GM23248 (cell line): ENCODE measurements around the gene CNTRL. TPM values are rescaled to one million over a fixed set of nuclear protein-coding genes. Genes with fewer than 3 reads are reported as not detected.

Experiments
- DNase-seq: peaks from one replicate; pipeline ENCODE4 v3.0.0-alpha.2; 2015
- H2AFZ ChIP-seq: fragments of 200-600 bp; sonication (generic); 2 replicates; pipeline ENCODE4 v1.6.1; 2016; ENCODE audit warnings: antibody characterized with exemption
- H3F3A ChIP-seq: fragments of 200-600 bp; sonication (generic); 2 replicates; pipeline ENCODE4 v1.6.1; 2016; ENCODE audit warnings: mild to moderate bottlenecking, antibody characterized with exemption, mixed run types; ENCODE audit not compliant: insufficient read depth
- H3K27ac ChIP-seq: fragments of 200-600 bp; sonication (generic); 2 replicates; pipeline ENCODE4 v1.5.1; 2016; ENCODE audit warnings: mild to moderate bottlenecking
- H3K27me3 ChIP-seq: fragments of 200-600 bp; sonication (generic); replicated peaks from 2 replicates; pipeline ENCODE4 v1.6.1; 2016; ENCODE audit warnings: mild to moderate bottlenecking; ENCODE audit not compliant: insufficient read depth
- H3K36me3 ChIP-seq: fragments of 200-600 bp; sonication (generic); 2 replicates; pipeline ENCODE4 v1.6.1; 2016; ENCODE audit warnings: low read depth, mild to moderate bottlenecking
- H3K4me1 ChIP-seq: fragments of 200-600 bp; sonication (generic); 2 replicates; pipeline ENCODE4 v1.6.1; 2016; ENCODE audit warnings: mild to moderate bottlenecking; ENCODE audit not compliant: insufficient read depth
- H3K4me2 ChIP-seq: fragments of 200-600 bp; sonication (generic); one replicate; pipeline ENCODE4 v1.6.1; 2016; ENCODE audit warnings: mild to moderate bottlenecking; ENCODE audit not compliant: unreplicated experiment
- H3K4me3 ChIP-seq: fragments of 200-600 bp; sonication (generic); 2 replicates; pipeline ENCODE4 v1.5.1; 2016; ENCODE audit warnings: mild to moderate bottlenecking
- H3K79me2 ChIP-seq: fragments of 200-600 bp; sonication (generic); 2 replicates; pipeline ENCODE4 v1.6.1; 2016; ENCODE audit warnings: mild to moderate bottlenecking; ENCODE audit not compliant: insufficient read depth
- H3K9ac ChIP-seq: fragments of 200-600 bp; sonication (generic); 2 replicates; pipeline ENCODE4 v1.6.1; 2016; ENCODE audit warnings: mild to moderate bottlenecking
- H3K9me2 ChIP-seq: fragments of 200-600 bp; sonication (generic); 2 replicates; pipeline ENCODE4 v1.6.1; 2016; ENCODE audit warnings: mixed run types, mild to moderate bottlenecking, moderate library complexity; ENCODE audit not compliant: insufficient read depth
- H3K9me3 ChIP-seq: fragments of 200-600 bp; sonication (generic); one replicate; pipeline ENCODE4 v1.6.1; 2017; ENCODE audit warnings: low read depth
- H4K20me1 ChIP-seq: fragments of 200-600 bp; sonication (generic); 2 replicates; pipeline ENCODE4 v1.6.0; 2016; ENCODE audit not compliant: insufficient read depth
- EZH2 ChIP-seq: fragments of 200-600 bp; sonication (generic); IDR thresholded peaks from 2 replicates; pipeline ENCODE4 v1.6.1; 2018; ENCODE audit warnings: antibody characterized with exemption, mild to moderate bottlenecking; ENCODE audit not compliant: insufficient read depth, poor library complexity, severe bottlenecking
- EZH2phosphoT487 ChIP-seq: fragments of 200-600 bp; sonication (generic); IDR thresholded peaks from 2 replicates; pipeline ENCODE4 v1.6.1; 2018; ENCODE audit warnings: antibody characterized with exemption, moderate library complexity, mild to moderate bottlenecking, low read depth; ENCODE audit not compliant: insufficient read depth
- WGBS, 2 experiments: methylation state at CpG; one replicate each; pipeline ENCODE4 v1.1.6; 2015 to 2017; ENCODE audit warnings: low lambda C conversion rate in 2 of 2, low coverage in 1 of 2; ENCODE audit errors: missing lambda C conversion rate in 2 of 2; 5-methylcytosine and 5-hydroxymethylcytosine counted together
- in situ Hi-C: fragments of 300-500 bp; cut with MboI; formaldehyde crosslinking; loops from 2 replicates; pipeline ENCODE4 v1.15.0; 2020
- polyA plus RNA-seq: library from polyadenylated mRNA; unstranded; fragments of >200 nt; fragmentation: Nextera tagmentation; extraction: Ambion mirVana; gene quantifications from 2 replicates; pipeline ENCODE4 v1.2.1, GENCODE V29; 2016
- total RNA-seq: library from RNA; depleted of rRNA; stranded (reverse); fragments of >200 nt; shearing (Covaris generic); gene quantifications from 2 replicates; pipeline ENCODE4 v1.2.3, GENCODE V29; 2014

Gene CNTRL
- total and polyA plus RNA-seq, 2 experiments from 2014 or later, result 4.4 to 6.3 TPM

DNA sequence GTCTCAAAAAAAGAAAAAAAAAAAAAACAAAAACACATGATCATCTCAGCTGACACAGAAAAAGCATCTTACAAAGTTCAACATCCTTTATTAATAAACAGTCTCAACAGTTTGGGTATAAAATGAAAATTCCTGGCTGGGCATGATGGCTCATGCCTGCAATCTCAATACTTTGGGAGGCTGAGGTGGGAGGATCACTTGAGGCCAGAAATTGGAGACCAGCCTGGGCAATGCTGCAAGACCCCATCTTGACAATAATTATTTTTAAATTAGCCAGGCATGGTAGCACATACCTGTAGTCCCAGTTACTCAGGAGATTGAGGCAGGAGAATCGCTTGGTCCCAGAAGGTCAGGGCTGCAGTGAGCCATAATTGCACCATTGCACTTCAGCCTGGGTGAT, 7.9 kb upstream of the CNTRL start:
- H3F3A ChIP-seq, result peaks cover 15% of the 10 kb centered on the region
- no peak overlapping the region for H2AFZ ChIP-seq
- no peaks in the 10 kb centered on the region for H4K20me1 ChIP-seq
- no peak for DNase-seq
- H3K4me3 ChIP-seq, result no peak overlapping the region
- H3K27ac ChIP-seq, result no peak overlapping the region
- H3K9ac ChIP-seq, result no peak overlapping the region
- H3K4me2 ChIP-seq, result no peak overlapping the region
- H3K79me2 ChIP-seq, result no peaks in the 10 kb centered on the region
- H3K36me3 ChIP-seq, result no peaks in the 10 kb centered on the region
- H3K9me3 ChIP-seq, result no peaks in the 10 kb centered on the region
- 100% methylated on average over 1 of the region's 1 CpG for WGBS, 2 experiments
- TF ChIP-seq EZH2 (no peak), EZH2phosphoT487 (no peak)
- no peaks in the 10 kb centered on the region for H3K9me2 ChIP-seq
- H3K4me1 ChIP-seq, result no peaks in the 10 kb centered on the region
- no peaks in the 10 kb centered on the region for H3K27me3 ChIP-seq
- in situ Hi-C loops, result loop anchor here (5.0 to 10.0 kb wide), 2 partner anchors 80 to 312 kb away; no protein-coding TSS in a partner anchor

DNA sequence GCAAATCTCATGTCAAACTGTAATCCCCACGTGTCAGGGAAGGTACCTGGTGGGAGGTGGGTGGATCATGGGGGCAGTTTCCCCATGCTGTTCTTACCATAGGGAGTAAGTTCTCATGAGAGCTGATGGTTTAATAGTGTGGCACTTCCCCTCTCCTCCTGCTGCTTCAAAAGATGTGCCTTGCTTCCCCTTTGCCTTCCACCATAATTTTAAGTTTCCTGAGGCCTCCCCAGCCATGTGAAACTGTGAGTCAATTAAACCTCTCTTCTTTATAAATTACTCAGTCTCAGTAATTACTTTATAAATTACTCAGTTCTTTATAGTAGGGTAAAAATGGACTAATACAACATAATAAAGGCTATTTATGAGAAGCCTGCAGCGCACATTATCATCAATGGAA, 7.1 kb upstream of the CNTRL start:
- Histone ChIP-seq H3K36me3 (no peaks in the 10 kb centered on the region), H3K27me3 (no peaks in the 10 kb centered on the region), H3K79me2 (no peaks in the 10 kb centered on the region), H3K27ac (no peak overlapping the region), H3K4me2 (no peak overlapping the region), H3K4me3 (no peak overlapping the region), H3K9me2 (no peaks in the 10 kb centered on the region), H3K4me1 (peaks cover 2% of the 10 kb centered on the region), H3F3A (peaks cover 21% of the 10 kb centered on the region), H3K9me3 (no peaks in the 10 kb centered on the region), H3K9ac (no peak overlapping the region), H4K20me1 (no peaks in the 10 kb centered on the region), H2AFZ (no peak overlapping the region)
- 64 to 75% methylated on average over 2 of the region's 2 CpGs for WGBS, 2 experiments
- TF ChIP-seq EZH2, result no peak
- no peak for TF ChIP-seq EZH2phosphoT487
- DNase-seq, result no peak
- in situ Hi-C loops, result loop anchor here (5.0 to 10.0 kb wide), 2 partner anchors 80 to 313 kb away; no protein-coding TSS in a partner anchor

DNA sequence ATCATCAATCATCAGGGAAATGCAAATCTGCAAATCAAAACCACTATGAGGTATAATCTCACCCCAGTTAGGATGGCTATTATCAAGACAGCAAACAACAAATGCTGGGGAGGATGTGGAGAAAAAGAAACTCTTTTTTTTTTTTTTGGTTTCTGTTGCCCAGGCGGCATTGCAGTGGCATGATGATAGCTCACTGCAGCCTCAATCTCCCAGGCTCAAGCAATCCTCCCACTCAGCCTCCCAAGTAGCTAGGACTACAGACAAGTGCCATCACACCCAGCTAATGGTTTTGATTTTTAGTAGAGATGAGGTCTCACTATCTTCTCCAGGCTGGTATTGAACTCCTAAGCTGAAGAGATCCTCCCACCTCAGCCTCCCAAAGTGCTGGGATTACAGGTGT, 5.4 kb upstream of the CNTRL start:
- WGBS, 2 experiments, result 80 to 93% methylated on average over 1 of the region's 1 CpG
- Histone ChIP-seq H3K9me3 (no peaks in the 10 kb centered on the region), H3K27ac (no peak overlapping the region), H3K79me2 (no peaks in the 10 kb centered on the region), H3K4me2 (no peak overlapping the region), H2AFZ (no peak overlapping the region), H3K9ac (no peak overlapping the region), H3K4me1 (peaks cover 15% of the 10 kb centered on the region), H3K36me3 (no peaks in the 10 kb centered on the region), H3K27me3 (no peaks in the 10 kb centered on the region), H4K20me1 (no peaks in the 10 kb centered on the region), H3K9me2 (no peaks in the 10 kb centered on the region), H3K4me3 (no peak overlapping the region), H3F3A (peaks cover 38% of the 10 kb centered on the region)
- TF ChIP-seq EZH2phosphoT487 (no peak), EZH2 (no peak)
- DNase-seq, result no peak
- in situ Hi-C loops, result loop anchor here (5.0 to 10.0 kb wide), 2 partner anchors 82 to 315 kb away; no protein-coding TSS in a partner anchor

DNA sequence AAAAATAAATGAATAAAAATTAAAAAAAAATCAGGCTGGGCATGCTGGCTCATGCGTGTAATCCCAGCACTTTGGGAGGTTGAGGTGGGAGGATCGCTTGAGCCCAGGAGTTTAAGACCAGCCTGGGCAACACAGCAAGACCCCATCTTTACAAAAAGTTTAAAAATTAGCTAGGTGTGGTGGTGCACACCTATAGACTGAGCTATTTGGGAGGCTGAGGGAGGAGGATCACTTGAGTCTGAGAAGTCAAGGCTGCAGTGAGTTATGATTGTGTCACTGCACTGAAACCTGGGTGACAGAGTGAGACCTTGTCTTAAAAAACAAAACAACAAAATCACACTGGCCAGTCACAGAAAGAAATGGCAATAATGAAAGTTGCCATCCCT, 3.4 kb upstream of the CNTRL start:
- Histone ChIP-seq H3K4me2 (peak overlapping the region; percentile 90), H3K4me1 (peaks cover 20% of the 10 kb centered on the region), H2AFZ (peak overlapping the region; percentile 91), H4K20me1 (no peaks in the 10 kb centered on the region), H3K9me2 (no peaks in the 10 kb centered on the region), H3K27me3 (no peaks in the 10 kb centered on the region), H3K4me3 (peak overlapping the region; percentile 87), H3K27ac (peak overlapping the region; percentile 92), H3K9me3 (no peaks in the 10 kb centered on the region), H3K9ac (peak overlapping the region; percentile 93), H3F3A (peaks cover 38% of the 10 kb centered on the region), H3K79me2 (no peaks in the 10 kb centered on the region), H3K36me3 (no peaks in the 10 kb centered on the region)
- WGBS, 2 experiments, result 96 to 98% methylated on average over 2 of the region's 2 CpGs
- DNase-seq, result no peak
- in situ Hi-C loops, result no loop called here
- TF ChIP-seq EZH2, result no peak
- TF ChIP-seq EZH2phosphoT487, result no peak
